T-helper 1 cell (primary cell): ENCODE data around the gene ACVR2B.
"Not testable (repeated sequence)": the region's sequence is repeated elsewhere in the genome, so short reads cannot be mapped to it uniquely, and the experiment has no call there.

Experiments used
- DNase-seq, 5 donors: peaks; one replicate each; pipeline ENCODE4 v3.0.0-alpha.2; 2012 to 2020
- total RNA-seq, 4 donors: gene quantifications; one replicate each; lab custom pipeline; 2026; lab: John Stamatoyannopoulos, UW

Gene ACVR2B
- 20.7 to 37.0 (median 25.0) reads per million in 4 donors for total RNA-seq

DNA sequence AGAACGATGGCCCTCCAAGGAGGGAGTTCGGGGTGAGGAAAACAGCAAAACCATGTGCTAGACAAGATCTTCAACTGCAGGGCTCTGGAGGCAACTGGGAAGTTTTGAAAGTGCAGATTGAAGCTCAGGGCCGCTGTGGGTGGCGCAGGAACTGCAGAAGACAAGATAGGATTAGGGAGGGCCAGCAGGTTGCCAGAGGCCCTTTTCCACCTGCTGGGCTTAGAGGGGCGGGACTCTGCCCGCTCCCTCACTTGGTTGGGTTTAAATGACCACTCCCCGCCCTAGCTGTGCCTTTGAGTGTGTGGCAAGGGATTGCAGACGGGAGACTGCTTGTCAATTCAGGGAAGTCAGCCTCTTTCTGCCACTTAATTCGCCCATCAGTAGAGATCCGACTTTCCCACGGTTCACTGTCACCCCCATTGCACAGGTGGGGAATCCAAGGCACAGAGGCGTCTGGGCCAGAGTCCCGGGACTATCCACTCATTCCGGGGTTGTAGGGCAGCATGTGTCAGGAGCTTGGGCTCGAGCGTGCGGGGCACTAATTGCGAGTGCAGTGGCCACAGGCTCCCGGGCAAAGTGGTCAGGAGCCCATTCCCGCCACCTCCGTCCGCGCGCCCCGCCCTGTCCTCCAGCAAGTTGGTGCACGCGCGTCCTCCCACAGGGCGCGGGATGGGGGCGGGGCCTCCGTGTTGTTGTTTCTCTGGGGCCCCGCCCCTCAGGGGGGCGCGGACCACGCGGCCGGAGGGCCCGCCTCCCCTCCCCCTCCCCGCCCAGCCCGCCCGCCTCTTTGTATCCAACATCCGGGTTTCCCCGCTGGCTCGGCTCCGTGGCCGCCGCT lies at the start of gene ACVR2B:
ACVR2B (plus strand) TSS at position 816 of the 838 bp plus-strand sequence. CDS start 433 bp downstream, outside the sequence.
- DNase-seq: peak; percentile 36 to 75 (median 54)

GRCh38 chr3:38404286-38404685 lies 49.4 kb upstream of the ACVR2B start:
- DNase-seq: no peak

DNA sequence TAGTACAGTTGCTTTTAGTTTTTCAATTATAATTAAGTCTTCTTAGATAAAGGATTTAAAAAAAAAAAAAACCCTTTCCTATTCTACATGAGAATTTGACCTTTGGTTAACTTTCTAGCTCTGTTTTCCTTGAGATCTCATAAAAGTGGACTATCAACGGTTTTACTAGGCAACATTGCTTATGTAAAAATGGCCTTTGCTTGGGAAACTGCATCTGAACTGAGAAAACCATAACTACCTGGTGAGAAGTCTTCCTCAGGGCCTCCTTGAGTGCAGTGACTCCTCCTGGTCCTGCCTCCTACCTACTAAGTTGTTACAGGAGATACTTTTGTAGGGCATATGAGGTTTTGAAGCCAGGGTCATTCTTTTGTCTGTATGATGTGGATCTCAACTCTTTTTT lies 42.1 kb upstream of the ACVR2B start:
- DNase-seq: no peak

GRCh38 chr3:38420758-38421157 lies 32.9 kb upstream of the ACVR2B start:
- DNase-seq: not testable (repeated sequence)

- DNase-seq: no peak
Observed at GRCh38 chr3:38421679-38422336, 31.9 kb upstream of the ACVR2B start.

DNA sequence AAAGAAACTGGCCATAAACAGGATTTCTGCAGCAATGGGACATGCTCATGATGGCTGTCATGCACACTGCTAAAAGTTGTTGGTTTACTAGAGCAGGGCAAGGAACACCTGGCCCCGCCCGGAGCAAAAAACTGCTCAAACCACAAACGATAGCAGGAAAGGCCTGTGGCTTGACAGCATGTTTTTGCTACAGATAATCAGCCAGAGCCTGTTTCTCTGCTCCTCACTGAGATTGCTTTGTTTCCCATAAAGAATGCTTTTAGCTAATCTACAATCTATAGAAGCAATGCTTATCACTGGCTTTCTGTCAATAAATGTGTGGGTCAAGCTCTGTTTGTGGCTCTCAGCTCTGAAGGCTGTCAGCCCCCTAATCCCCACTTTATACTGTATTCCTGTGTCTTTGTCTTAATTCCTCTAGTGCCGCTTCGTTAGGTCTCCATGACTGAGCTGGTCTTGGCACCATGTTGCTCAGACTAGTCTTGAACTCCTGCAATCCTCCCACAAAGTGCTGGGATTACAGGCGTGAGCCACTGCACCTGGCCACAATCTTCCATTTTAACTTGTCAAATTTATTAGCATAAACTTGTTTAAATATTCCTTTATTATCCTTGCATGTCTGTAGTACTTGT lies 26.8 kb upstream of the ACVR2B start:
- DNase-seq: peak in 2 of 5 donors; percentile 6 to 42

DNA sequence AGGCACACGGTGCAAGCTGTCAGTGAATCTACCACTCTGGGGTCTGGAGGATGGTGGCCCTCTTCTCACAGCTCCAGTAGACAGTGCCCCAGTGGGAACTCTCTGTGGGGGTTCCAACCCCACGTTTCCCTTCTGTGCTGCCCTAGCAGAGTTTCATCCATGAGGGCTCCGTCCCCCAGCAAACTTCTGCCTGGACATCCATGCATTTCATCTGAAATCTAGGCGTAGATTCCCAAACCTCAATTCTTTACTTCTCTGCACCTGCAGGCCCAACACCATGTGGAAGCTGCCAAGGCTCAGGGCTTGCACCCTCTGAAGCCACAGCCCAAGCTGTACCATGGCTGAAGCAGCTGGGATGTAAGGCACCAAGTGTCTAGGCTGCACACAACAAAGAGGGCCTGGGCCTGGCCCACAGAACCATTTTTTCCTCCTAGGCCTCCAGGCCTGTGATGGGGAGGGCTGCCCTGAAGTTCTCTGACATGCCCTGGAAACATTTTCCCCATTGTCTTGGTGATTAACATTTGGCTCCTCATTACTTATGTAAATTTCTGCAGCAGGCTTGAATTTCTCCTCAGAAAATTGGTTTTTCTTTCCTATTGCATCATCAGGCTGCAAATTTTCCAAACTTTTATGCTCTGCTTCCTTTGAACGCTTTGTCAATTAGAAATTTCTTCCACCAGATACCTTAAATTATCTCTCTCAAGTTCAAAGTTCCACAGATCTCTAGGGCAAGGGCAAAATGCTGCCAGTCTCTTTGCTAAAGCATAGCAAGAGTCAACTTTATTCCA lies 20.6 kb upstream of the ACVR2B start:
- DNase-seq: not testable (repeated sequence)

- DNase-seq: not testable (repeated sequence)
Observed at GRCh38 chr3:38433661-38434060, 20.0 kb upstream of the ACVR2B start.

DNA sequence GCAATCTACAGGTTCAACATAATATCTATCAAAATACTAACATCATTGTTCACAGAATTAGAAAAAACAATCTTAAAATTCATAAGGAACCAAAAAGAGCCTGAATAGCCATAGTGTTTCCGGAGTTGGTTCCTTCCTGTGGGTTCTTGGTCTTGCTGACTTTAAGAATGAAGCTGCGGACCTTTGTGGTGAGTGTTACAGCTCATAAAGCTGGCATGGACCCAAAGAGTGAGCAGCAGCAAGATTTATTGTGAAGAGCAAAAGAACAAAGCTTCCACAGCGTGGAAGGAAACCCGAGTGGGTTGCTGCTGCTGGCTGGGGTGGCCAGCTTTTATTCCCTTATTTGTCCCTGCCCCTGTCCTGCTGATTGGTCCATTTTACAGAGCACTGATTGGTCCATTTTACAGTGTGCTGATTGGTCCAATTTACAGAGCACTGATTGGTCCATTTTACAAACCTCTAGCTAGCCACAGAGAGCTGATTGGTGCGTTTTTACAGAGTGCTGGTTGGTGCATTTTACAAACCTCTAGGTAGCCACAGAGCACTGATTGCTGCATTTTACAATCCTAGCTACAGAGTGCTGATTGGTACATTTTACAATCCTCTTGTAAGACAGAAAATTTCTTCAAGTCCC lies 15.1 kb upstream of the ACVR2B start:
- DNase-seq: peak in 1 of 5 donors; percentile 16

DNA sequence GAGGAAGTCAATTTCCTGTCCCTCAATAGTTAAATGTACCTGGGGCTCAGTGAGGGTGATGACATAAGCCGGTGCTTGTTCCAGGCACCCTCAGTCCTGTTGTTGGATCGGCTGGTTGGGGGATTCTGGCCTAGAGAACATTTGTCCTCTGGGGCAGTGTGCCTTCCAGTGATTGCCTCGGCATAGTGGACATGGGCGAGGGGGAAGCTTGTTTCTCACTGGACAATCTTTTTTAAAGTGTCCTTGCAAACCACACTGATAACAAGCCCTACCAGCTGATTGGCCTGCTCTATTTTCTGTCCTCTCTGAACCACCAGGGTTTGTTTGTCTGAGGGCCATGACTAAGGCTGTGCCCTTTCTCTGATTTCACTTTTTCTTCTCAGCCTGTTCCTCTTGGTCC lies 10.5 kb upstream of the ACVR2B start:
- DNase-seq: not testable (repeated sequence)

- no peak for DNase-seq
Observed at GRCh38 chr3:38446085-38446686, 7.5 kb upstream of the ACVR2B start.

DNA sequence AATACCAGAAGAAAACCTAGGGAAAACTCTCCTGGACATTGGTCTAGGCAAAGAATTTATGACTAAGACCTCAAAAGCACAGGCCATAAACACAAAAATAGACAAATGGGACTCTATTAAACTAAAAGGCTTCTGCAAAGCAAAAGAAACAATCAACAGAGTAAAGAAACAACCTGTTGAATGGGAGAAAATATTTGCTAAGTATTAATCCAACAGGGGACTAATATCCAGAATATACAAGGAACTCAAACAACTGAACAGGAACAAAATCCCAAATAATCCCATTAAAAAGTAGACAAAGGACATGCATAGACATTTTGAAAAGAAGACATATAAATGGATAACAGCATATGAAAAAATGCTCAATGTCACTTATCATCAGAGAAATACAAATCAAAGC lies 6.9 kb upstream of the ACVR2B start:
- DNase-seq: no peak

GRCh38 chr3:38450853-38451252 lies 2.8 kb upstream of the ACVR2B start:
- DNase-seq: no peak

DNA sequence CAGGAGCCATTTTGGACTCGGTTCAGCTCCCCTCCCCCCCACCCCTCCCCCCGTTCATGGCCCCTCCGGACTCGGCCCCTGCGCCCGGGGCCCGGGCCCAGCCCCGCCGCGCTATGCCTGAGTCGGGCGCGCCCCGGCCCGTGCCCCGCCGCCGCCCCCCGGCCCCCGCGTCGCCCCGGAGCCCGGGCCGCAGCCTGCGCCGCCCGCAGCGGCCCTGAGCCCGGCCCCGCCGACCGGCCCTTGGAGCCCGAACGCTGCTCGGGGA lies 155 bp downstream of the ACVR2B start:
- DNase-seq: no peak

DNA sequence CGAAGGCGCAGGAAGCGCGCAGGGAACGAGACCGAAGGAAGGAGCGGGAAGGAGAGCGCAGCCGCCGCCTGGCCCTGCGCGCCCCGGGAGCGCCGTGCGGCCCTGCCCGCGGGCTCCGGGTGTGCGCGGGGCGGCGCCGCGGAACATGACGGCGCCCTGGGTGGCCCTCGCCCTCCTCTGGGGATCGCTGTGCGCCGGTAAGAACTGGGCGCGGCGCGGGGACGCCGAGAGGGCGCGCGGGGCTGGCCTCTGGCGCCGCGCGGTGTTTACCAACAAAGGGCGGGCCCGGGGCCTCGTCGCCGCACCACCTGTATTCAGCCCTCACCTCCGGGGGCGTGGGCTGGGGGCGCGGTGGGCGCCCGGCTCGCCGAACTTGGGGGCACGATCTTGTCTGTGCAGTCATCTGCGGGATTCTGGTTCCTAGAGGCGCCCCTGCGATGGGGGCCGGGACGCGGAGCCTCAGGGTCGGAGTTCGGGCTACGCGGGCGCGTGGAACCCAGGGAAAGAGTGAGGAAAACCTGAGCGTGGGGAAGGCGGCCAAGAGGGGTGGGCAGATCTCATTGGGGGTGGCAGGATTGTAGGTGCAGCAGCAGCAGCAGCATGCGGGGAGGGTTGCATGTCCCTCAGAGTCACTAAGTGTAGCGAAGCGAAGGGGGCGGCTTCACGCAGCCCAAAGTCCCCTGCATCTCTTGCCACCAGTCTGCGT lies 641 bp downstream of the ACVR2B start:
- peak in 2 of 5 donors; percentile 29 to 35 for DNase-seq

- no peak for DNase-seq
Observed at GRCh38 chr3:38454884-38455638, 1.4 kb downstream of the ACVR2B start.

DNA sequence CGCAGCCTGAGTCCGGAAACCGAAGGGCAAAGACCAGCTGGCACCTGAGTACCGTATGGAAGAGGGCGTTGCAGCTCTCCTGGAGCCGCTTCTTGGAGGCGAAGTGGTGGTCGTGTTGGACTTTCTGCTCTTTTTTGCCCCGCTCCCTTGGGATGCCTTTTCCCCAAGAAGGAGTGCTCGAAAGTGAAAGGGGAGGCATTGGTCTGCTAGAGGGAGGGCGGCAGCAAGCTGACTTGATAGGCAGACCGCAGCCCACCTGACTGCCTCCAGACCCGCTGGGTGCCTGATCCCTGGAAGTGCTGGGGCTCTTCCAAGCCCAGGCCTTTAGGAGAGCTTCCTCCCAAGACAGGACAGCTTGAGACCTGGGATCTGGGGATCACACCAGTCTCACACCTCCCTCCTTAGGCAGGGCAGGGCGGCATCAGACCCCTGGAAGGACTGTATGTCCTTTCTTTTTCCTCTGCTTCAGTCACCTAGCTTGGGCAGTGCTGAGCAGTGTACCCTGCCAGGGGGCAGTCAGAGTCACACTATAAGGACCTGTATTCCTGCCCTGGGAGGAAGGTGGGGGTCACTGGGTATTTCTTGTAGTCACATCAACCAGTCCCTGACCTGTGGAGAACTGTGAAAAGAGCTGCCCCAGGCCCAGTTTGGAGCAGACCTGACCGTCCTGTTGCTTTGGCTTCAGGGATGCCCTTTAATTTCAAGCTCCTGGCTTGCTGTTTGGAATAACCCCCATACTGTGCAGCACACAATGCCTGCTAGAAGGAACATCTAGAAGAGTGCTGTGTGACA lies 2.1 kb downstream of the ACVR2B start:
- peak in 1 of 5 donors; percentile 42 for DNase-seq

- DNase-seq: no peak
Observed at GRCh38 chr3:38457111-38458003, 3.7 kb downstream of the ACVR2B start.
